Loucy (cell line): ENCODE measurements around the gene TEX13D.

Experiments used
- EZH2phosphoT487 ChIP-seq: fragments of 200-600 bp; IDR thresholded peaks from 2 replicates; pipeline ENCODE4 v1.6.1; 2018; ENCODE audit warnings: antibody characterized with exemption, mild to moderate bottlenecking, moderate library complexity, borderline replicate concordance
- TF ChIP-seq, protein P1 (sequence below): fragments of 200-600 bp; sonication (generic); conservative IDR thresholded peaks from 2 replicates; pipeline ENCODE4 v1.5.1; 2014; ENCODE audit warnings: mild to moderate bottlenecking, antibody characterized with exemption, low read length

GRCh38 chrX:124354648-124355047 is 22.2 kb downstream of the TEX13D start:
- TF ChIP-seq, protein P1, sequence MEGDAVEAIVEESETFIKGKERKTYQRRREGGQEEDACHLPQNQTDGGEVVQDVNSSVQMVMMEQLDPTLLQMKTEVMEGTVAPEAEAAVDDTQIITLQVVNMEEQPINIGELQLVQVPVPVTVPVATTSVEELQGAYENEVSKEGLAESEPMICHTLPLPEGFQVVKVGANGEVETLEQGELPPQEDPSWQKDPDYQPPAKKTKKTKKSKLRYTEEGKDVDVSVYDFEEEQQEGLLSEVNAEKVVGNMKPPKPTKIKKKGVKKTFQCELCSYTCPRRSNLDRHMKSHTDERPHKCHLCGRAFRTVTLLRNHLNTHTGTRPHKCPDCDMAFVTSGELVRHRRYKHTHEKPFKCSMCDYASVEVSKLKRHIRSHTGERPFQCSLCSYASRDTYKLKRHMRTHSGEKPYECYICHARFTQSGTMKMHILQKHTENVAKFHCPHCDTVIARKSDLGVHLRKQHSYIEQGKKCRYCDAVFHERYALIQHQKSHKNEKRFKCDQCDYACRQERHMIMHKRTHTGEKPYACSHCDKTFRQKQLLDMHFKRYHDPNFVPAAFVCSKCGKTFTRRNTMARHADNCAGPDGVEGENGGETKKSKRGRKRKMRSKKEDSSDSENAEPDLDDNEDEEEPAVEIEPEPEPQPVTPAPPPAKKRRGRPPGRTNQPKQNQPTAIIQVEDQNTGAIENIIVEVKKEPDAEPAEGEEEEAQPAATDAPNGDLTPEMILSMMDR: no peak
- TF ChIP-seq EZH2phosphoT487: no peak
